ENCODE results near the gene C2orf81.
"Not testable (repeated sequence)": the region's sequence is repeated elsewhere in the genome, so short reads cannot be mapped to it uniquely, and the experiment has no call there.

Gene C2orf81

DNA sequence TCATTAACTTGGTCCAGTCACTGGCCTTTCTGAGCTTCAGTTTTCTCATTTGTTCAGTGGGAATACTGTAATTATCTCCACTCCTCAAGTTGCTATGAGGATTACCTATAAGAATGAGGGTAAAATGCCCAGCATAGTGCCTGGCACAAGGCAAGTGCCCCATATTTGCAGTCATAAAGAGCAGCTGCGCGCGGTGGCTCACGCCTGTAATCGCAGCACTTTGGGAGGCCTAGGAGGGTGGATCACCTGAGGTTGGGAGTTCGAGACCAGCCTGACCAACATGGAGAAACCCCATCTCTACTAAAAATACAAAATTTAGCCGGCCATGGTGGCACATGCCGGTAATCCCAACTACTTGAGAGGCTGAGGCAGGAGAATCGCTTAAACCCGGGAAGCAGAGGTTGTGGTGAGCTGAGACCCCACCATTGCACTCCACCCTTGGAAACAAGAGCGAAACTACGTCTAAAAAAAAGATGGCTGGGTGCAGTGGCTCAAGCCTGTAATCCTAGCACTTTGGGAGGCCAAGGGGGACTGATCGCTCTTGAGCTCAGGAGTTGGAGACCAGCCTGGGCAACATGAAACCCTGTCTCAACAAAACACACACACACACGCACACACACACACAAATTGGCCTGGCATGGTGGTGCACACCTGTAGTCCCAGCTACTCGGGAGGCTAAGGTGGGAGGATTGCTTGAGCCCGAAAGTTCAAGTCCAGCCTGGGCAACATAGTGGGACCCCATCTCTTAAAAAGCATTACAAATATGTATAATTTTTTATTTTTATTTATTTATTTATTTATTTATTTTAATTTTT lies 21.3 kb upstream of the C2orf81 start:
- not testable (repeated sequence) for DNase-seq

GRCh38 chr2:74441690-74442482 lies 20.5 kb upstream of the C2orf81 start, which contains the start of gene RTKN:
TSS of gene RTKN (minus strand) at chr2:74441937. CDS start at chr2:74441816, 121 bp downstream.
- DNase-seq: no peak

GRCh38 chr2:74441170-74441689 lies 19.8 kb upstream of the C2orf81 start:
- DNase-seq: no peak

DNA sequence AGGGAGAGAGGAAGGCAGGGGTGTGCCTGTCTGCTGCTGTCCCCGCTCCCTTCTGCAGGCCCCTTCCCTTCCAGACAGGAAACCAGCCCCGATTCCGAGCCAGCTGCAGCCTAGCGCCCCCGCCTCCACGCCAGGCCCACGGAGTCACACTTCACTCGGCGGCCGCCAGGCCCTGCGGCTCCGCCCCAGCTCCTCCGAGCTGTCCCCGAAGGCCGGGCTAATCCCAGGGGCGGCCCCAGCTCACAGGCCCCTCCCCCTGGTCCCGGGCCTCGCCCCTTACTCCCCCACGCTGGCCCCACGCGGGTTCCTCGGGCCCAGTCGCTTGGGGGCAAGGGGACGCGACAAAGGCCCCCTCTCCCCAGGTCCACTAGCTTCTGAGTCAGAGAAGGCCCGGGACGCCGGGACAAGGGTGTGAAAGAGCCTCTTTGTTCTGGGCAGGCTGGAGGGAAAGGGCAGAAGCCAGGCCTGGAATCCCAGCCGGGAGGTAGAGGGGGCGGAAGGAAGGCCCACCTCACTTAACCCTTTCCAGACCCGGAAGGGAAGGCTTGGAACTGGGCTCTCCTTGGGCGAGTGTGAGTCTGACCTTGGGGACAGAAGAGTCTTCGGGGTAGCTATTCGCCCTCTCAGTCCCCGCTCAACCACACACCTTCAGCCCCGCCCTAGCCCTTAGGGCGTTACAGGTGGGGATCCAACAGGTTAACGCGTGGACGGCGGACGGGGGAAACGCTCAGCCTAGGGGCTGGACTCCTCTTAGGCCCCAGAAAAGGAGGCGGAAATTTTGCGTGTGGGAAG lies 19.2 kb upstream of the C2orf81 start:
- no peak for DNase-seq

DNA sequence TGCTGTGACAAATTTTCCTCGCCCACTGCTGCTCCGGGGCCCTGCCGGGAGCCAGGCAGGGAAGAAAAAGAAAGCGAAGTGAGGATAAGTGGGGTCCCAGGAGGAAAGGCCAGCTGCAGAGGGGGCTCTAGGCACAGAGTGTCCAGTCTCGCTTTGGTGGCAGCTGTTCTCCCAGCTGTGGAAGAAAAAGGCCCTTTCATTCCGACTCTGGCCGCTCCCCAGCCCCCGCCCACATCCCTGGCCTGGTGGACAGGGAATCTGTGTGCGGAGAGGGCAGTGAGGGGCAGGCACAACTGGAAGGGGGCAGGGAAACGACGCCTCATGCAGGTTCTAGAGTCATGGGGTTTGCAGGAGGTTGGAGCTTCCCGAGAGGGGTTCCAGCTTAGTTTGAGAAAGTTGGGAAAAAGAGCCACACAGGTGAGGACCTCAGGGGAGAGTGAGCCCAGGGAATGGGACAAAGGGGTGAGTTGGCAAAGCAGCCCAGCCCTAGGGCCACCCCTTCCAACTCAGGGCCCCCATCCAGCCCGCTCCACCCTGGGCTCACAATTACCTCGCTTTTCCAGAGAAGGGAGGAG lies 18.5 kb upstream of the C2orf81 start:
- DNase-seq: no peak

DNA sequence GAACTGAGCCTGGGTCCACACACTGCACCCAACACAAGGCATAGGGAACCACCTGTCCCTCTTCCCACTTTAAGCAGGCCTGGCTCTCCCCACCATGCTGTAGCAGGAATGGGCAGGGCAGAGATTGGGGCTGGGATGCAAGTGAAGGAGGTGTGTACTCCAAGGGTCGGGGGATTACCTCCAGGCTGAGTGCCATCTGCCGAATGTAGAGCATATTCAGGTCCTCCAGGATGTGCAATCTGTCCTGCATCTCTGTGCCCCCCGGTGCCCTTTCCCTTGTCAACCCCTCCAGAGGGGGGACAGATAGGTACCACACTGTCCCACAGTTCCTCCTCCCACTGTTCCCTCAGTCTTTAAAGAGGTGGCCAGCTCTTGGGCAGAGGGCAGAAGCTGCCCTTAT lies 18.0 kb upstream of the C2orf81 start:
- no peak for DNase-seq

GRCh38 chr2:74438248-74438647 lies 16.8 kb upstream of the C2orf81 start:
- no peak for DNase-seq

DNA sequence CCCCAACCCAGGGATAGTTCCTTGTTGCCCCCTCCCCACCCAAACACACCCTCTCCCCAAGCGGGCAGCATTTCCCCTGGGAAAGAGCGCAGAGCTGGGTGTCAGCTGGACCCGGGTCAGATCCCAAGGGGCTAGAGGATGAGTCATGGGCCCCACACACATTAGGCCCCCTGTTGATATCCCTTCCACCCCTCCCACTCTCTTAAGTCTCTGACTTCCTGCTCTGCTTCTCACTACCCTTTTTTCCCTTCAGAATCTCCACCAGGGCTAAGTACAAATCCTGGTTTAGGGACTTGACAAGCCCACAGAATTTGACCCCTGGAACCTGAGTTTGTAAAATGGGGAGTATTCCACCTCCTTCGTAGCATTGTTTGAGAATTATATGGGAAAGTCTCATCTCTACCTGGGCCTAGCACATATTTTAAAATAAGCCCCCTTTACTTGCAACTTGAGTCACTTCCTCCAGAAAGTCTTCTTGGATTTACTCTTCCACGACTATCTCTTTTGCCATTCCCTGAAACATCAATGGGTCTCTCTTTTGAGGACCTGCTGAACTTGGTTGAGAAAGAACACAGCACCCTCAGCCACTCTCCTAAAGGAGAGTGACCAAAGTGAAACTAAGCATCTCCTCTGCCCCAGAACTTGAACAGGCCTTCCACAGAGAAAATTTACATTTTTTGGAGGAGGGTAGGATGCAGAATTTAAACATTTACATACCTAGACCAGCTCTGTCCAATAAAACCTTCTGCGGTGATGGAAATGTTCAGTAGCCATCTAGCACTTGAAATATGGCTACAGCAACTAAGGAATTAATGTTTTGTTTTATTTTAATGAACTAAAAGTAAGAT lies 15.7 kb upstream of the C2orf81 start:
- no peak for DNase-seq

- no peak for DNase-seq
Observed at GRCh38 chr2:74436111-74436805, 14.8 kb upstream of the C2orf81 start.

- no peak for DNase-seq
Observed at GRCh38 chr2:74430502-74430901, 9.1 kb upstream of the C2orf81 start.

DNA sequence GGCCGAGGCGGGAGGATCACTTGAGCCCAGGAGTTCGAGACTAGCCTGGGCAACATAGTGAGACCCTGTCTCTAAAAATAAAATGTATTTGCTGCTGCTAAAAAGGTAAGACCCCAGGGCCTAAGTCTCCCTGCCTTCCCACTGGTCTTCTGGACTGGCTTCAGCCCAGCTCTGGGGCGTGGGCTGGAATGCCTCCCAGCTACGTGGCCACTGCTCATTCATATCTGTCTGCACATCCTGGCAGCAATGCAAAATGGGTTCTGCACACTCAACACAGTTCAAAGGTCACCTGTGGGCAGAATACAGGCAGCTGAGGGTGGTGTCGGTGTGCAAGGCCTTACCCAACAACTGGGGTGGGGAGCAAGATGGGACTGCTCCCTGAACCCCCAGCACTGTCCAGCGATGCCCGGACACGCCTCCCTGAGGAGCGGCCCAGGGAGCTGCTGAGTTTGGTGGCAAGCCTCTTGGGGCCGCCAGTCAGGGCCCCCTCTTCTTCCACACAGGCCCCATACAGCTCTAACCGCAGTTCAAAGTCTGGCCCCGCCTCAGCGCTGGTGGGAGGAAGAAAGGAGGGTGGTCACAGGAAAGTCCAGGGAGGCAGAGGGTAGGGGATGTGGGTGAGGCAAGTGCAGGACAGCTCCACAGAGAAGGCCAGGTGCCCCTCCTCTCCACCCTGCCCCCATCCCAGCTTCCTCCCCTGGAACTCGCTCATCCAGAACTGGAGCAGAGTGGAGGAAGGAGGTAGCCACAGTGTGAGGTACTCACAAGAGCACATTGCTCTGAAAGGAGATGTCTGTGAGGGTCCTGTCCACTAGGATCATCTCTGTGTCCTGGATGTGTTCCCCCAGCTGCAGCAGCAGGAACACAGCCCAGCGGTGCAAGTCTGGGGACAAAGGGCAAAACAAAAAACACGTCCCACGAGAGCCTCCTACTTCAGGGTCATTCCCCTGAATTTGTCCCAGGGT lies 8.3 kb upstream of the C2orf81 start:
- DNase-seq: no peak

DNA sequence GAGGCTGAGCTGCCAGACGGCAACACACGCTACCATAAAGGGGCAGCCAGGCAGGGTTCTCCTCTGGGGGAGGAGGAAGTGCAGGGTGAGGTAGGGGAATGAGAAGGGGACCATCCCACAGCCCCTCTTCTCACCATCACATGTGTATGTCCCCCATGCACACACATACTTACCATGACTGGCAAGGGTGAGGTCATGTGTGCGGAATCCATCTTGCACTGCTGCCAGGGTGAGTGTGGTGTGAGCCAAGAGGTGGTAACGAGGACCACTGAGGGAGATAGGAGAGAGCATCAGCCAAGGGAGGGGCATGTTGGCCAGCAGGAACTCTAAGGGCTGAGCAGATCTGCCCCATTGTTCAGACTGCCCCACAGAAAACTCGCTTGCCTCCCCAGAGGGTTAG lies 7.3 kb upstream of the C2orf81 start:
- no peak for DNase-seq

DNA sequence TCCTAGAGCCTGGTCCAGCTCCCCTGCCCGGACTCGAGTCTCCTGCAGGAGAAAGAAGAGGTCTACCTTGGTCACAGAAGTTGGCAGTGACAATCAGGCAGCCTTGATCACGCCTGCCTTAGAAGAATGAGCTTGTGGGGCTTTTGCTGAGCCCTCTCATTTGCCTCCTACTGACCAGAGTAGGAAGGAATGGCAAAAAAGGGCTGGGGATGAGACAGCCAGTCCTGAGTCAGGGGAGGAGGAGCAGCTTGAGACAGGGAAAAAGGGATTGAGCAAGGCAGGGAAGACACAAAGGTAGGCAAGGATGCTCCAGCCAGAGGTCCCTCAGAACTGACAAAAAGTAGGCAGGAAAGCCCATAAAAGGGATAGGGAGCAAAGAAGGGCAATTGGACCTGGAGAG lies 6.1 kb upstream of the C2orf81 start:
- DNase-seq: no peak

DNA sequence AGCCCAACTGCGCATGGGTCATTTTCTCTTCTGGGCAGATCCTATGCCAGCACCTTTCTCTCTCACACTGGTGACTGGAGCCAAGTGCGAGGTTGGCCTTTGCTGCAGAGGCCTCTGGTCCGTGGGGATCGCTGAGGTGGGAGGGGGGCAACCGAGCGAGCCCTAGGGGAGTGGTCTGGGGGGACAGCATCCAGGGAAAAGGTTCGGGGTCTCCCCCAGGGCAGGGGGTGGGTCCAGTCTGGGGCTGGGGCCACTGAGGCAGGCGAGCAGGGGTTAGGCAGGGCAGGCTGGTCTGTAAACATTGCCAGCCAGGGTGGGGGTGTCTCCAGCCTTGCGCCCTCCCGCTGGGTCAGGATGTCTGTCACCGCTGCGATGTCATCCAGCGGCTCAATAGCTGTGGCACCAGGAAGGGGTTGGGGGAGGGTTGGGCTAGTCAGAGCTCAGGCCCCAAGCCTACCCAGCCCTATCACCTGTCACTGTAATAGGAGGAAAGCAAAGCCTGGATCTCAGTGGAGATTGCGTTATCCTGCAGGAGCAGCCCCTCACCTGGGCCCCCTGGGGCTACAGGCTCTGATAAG lies 4.9 kb upstream of the C2orf81 start:
- DNase-seq: no peak

DNA sequence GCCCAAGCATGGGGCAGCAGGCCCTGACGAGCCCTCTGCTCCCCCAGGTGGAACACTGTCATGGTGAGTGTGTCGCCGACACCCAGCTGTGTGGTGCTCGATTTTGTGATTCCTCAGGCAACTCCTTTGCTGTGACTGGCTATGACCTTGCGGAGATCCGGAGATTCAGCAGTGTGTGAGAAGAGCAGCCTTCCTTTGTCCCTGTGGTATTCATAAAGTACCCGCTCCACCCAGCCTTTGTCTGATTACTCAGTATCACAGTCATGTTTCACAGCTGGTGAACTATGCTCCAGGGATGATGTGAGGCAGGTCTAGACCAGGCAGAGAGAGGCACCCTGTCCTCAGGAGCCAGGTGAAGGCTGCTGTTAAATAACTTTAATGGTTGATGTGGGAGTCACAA lies 4.1 kb upstream of the C2orf81 start:
- DNase-seq: no peak

- no peak for DNase-seq
Observed at GRCh38 chr2:74424995-74425406, 3.6 kb upstream of the C2orf81 start.

- DNase-seq: no peak
Observed at GRCh38 chr2:74424139-74424992, 2.9 kb upstream of the C2orf81 start.
